HL-60 (cell line): ENCODE data around the gene CAMTA1.

Experiments used
- DNase-seq, 2 experiments: peaks; one replicate each; pipeline ENCODE4 v3.0.0-alpha.2; 2010 to 2020; ENCODE audit warnings: low read depth in 1 of 2, low spot score in 1 of 2
- H3K27ac ChIP-seq: fragments of 250-450 bp; sonication (Bioruptor Pico); replicated peaks from 2 replicates; pipeline ENCODE4 v1.5.1; 2020; ENCODE audit warnings: mild to moderate bottlenecking, moderate library complexity
- H3K27me3 ChIP-seq: fragments of 250-450 bp; sonication (Bioruptor Pico); 2 replicates; pipeline ENCODE4 v1.5.1; 2021; ENCODE audit warnings: mild to moderate bottlenecking, moderate library complexity; ENCODE audit not compliant: insufficient read depth, poor library complexity, severe bottlenecking
- H3K4me3 ChIP-seq: replicated peaks from 2 replicates; pipeline ENCODE4 v1.5.1; 2011; ENCODE audit warnings: mild to moderate bottlenecking, control low read depth, low read length; ENCODE audit not compliant: insufficient read depth
- GABPA ChIP-seq: IDR thresholded peaks from 2 replicates; pipeline ENCODE4 v1.6.1; 2012; ENCODE audit warnings: low read depth
- POLR2AphosphoS5 ChIP-seq: IDR thresholded peaks from 2 replicates; pipeline ENCODE4 v1.6.1; 2012; ENCODE audit warnings: low read depth
- SPI1 ChIP-seq: IDR thresholded peaks from 2 replicates; pipeline ENCODE4 v1.6.1; 2012; ENCODE audit warnings: low read depth, mild to moderate bottlenecking, borderline replicate concordance
- TF ChIP-seq, protein P1 (sequence below): IDR thresholded peaks from 2 replicates; pipeline ENCODE4 v1.6.1; 2012; ENCODE audit warnings: low read depth; ENCODE audit not compliant: insufficient replicate concordance
- TF ChIP-seq, protein P2 (sequence below): IDR thresholded peaks from one replicate; pipeline ENCODE4 v1.5.1; 2011; ENCODE audit warnings: low read length, control low read depth, inconsistent platforms; ENCODE audit not compliant: insufficient read depth

CAMTA1 gene

DNA sequence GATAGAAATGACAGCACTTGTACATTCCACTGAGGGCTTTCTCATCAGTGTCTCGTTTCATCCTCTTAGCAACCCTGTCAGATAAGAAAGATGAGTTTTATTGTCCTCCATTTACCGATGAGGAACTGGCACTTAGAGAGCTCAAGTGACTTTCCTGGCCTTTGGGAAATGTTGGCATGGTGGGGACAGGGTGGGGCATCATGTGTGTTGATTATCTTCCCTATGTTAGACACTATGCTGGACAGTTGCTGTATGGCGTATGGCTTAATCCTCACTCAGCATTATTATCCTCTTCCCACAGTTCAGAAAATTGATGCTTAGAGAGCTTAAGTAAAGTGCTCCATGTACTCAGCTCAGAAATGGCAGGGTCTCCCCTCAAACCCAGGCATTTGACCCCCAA, 163.2 kb downstream of the CAMTA1 start:
- DNase-seq = no peak
- H3K27ac ChIP-seq = no peak overlapping the region
- H3K27me3 ChIP-seq = no peaks in the 10 kb centered on the region
- TF ChIP-seq GABPA (no peak), SPI1 (no peak), POLR2AphosphoS5 (no peak)
- TF ChIP-seq, protein P1, sequence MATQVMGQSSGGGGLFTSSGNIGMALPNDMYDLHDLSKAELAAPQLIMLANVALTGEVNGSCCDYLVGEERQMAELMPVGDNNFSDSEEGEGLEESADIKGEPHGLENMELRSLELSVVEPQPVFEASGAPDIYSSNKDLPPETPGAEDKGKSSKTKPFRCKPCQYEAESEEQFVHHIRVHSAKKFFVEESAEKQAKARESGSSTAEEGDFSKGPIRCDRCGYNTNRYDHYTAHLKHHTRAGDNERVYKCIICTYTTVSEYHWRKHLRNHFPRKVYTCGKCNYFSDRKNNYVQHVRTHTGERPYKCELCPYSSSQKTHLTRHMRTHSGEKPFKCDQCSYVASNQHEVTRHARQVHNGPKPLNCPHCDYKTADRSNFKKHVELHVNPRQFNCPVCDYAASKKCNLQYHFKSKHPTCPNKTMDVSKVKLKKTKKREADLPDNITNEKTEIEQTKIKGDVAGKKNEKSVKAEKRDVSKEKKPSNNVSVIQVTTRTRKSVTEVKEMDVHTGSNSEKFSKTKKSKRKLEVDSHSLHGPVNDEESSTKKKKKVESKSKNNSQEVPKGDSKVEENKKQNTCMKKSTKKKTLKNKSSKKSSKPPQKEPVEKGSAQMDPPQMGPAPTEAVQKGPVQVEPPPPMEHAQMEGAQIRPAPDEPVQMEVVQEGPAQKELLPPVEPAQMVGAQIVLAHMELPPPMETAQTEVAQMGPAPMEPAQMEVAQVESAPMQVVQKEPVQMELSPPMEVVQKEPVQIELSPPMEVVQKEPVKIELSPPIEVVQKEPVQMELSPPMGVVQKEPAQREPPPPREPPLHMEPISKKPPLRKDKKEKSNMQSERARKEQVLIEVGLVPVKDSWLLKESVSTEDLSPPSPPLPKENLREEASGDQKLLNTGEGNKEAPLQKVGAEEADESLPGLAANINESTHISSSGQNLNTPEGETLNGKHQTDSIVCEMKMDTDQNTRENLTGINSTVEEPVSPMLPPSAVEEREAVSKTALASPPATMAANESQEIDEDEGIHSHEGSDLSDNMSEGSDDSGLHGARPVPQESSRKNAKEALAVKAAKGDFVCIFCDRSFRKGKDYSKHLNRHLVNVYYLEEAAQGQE = no peak
- TF ChIP-seq, protein P2, sequence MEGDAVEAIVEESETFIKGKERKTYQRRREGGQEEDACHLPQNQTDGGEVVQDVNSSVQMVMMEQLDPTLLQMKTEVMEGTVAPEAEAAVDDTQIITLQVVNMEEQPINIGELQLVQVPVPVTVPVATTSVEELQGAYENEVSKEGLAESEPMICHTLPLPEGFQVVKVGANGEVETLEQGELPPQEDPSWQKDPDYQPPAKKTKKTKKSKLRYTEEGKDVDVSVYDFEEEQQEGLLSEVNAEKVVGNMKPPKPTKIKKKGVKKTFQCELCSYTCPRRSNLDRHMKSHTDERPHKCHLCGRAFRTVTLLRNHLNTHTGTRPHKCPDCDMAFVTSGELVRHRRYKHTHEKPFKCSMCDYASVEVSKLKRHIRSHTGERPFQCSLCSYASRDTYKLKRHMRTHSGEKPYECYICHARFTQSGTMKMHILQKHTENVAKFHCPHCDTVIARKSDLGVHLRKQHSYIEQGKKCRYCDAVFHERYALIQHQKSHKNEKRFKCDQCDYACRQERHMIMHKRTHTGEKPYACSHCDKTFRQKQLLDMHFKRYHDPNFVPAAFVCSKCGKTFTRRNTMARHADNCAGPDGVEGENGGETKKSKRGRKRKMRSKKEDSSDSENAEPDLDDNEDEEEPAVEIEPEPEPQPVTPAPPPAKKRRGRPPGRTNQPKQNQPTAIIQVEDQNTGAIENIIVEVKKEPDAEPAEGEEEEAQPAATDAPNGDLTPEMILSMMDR = no peak
- H3K4me3 ChIP-seq = no peak overlapping the region

DNA sequence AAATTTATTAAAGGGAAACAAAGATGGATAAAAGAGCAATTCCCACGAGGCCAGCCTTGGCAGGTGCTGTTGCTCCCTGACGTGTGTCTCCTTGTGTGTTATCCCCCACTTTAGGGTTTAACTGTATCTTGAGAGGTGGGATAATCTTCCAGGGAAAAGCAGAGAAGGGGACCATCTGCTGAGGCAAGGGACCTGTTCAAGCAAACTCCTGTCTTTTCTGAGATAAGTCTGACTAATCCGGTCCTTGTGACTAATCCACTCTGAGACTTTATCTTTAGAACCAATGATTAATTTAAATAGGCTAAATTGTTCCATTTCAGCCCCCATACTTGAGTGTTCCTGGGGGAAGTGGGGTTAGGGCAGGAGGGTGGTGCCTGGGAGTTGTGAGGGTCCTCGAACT, 163.6 kb downstream of the CAMTA1 start:
- H3K27me3 ChIP-seq = no peaks in the 10 kb centered on the region
- H3K27ac ChIP-seq = no peak overlapping the region
- no peak overlapping the region for H3K4me3 ChIP-seq
- no peak for TF ChIP-seq POLR2AphosphoS5
- TF ChIP-seq SPI1 = no peak
- TF ChIP-seq, protein P1 = no peak
- no peak for TF ChIP-seq GABPA
- TF ChIP-seq, protein P2 = no peak
- no peak for DNase-seq

DNA sequence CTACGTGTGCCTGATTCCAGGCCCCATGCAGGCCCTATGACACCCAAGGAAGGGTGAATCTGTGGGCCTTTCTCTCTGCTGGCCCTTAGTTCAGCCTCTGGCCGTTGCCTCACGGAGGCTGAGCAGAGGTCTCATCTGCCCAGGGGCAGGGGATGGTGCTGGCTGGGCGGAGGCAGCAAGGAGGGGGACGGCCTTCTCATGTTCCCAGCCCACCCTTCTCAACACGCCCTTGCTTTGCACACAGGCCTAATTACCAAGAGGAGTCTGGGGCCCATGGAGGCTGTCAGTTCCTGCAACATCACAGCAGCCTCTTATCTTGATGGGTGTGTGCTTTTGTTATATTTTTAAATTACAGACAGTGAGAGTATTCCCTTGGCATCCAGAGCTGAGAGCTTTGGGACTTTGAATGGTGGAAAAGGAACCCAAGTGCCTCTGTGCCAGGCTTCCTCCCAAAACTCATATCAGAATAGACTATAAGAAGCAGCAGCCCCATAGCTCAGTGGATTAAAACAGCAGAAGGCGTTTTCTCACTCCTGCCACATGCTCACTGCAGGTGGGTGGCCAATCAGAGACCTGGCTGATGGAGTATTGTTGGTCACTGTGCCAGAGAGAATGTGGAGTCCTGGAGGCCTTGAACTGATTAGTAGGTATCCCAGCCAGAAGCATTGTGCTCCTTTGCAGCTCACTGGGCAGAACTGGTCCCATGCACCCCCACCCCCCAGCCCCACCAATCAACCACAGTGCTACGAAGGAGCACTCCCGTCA, 164.9 kb downstream of the CAMTA1 start:
- TF ChIP-seq, protein P2 = no peak
- TF ChIP-seq SPI1 = no peak
- TF ChIP-seq, protein P1 = no peak
- no peak for TF ChIP-seq GABPA
- TF ChIP-seq POLR2AphosphoS5 = no peak
- DNase-seq = no peak
- Histone ChIP-seq H3K27ac (no peak overlapping the region), H3K27me3 (no peaks in the 10 kb centered on the region), H3K4me3 (no peak overlapping the region)
